ENCODE data around the gene F12. TPM values are rescaled to one million over a fixed set of nuclear protein-coding genes. Genes with fewer than 3 reads are reported as not detected.
A peak's percentile ranks its signal among the peaks of the same experiment; 100 is the strongest.

The F12 gene
- total RNA-seq (under 1 TPM; 0.23 to 0.33 TPM), polyA plus RNA-seq (1 to 10 TPM in 1 of 2 donors, not detected in 1; 1.8 TPM)
- long read RNA-seq, donor 1, partial matches to known transcripts: 3 of 3 reads
- long read RNA-seq, donor 1, other reads (novel, unspliced or antisense): 0 of 3 reads
- long read RNA-seq, donor 2: 0 reads

DNA sequence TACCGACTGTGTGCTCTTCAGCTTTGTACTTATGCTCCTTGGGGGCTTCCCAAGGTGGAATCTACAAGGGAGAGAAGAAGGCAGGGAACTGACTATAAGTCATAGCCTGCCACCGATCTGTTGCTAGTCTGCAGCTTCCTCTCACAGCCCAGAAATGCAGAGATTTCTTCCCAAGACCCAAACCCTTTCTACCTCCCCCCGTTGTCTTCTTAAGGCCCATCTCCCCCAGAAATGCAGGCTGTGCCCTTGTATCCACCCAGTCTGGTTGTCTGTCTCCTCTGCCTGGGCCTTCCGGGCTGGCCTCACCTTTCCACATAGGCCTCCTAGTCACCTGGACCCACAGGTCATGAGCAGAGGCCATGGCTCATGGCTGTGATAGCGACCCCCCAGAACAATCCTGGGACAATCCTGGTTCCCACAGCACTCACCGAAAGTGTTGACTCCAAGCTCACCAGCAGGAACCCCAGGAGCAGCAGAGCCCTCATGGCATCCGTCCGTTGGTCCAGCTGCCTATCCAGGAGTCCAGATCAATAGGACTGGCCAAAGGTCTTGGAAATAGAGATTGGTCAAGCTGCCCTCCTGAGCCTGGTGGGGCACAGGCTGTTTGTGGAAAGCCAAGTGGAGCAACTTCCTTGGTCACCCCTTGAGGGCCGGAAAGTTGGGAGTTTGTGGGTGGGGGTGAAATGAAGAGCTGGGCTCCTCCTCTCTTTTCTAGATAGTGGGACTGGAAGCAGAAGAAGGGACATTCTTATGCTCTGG is at the start of gene F12:
Gene F12 (minus strand): TSS at position 522 of the 759 bp plus-strand sequence. CDS start 37 bp downstream, at position 485.
- no peak for ATAC-seq (ENCODE audit: low FRiP score)
- no peaks in the 10 kb centered on the region for H3K27me3 ChIP-seq (ENCODE audit: control insufficient read depth in 1 of 2, insufficient read depth in 2 of 2, low read length in 1 of 2)
- no peak within 1 kb of the TSS for H3K27ac ChIP-seq (ENCODE audit: low read depth in 1 of 2, low read length in 2 of 2)
- no peaks in the 10 kb centered on the region for H3K36me3 ChIP-seq (ENCODE audit: control insufficient read depth in 1 of 2, insufficient read depth in 2 of 2, low read length in 1 of 2)
- H3K4me1 ChIP-seq (ENCODE audit: control insufficient read depth in 1 of 2, insufficient read depth in 2 of 2, low read length in 2 of 2): no peaks in the 10 kb centered on the region
- 90 to 92% methylated on average over 9 of the region's 9 CpGs for WGBS, 2 donors
- no peak for DNase-seq
- intact Hi-C loops (cut with DNase I): no loop called here
- H3K9me3 ChIP-seq (ENCODE audit: control insufficient read depth, low read length): no peaks in the 10 kb centered on the region
- H3K4me3 ChIP-seq (ENCODE audit: low read length in 2 of 2): no peak within 1 kb of the TSS

DNA sequence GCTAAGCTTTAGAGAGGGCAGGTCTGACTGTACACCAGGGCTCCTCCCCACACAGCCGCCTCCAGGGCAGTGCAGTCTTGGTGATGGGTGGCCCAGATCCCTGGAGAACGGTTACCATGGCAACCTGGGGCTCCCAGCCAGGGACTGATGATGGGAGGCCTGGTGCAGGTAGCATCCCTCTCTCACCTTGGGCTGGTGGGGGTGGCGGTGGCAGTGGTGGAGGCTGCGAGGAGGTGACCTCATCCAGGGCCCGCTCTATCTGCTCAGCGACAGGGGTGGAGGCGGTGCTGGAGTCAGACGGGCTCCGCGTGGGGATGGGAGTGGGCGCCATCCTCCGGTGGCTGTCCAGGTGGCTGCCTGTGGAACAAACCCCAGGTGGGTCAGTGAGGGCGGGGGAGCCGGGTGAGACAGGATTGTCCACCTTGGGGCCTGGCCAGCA is 49.6 kb upstream of the F12 start:
- Histone ChIP-seq H3K27ac (ENCODE audit: low read depth in 1 of 2, low read length in 2 of 2) (no peak overlapping the region), H3K4me3 (ENCODE audit: low read length in 2 of 2) (no peak overlapping the region), H3K9me3 (ENCODE audit: control insufficient read depth, low read length) (no peaks in the 10 kb centered on the region), H3K36me3 (ENCODE audit: control insufficient read depth in 1 of 2, insufficient read depth in 2 of 2, low read length in 1 of 2) (peaks cover 0 to 3% of the 10 kb centered on the region in 2 donors), H3K27me3 (ENCODE audit: control insufficient read depth in 1 of 2, insufficient read depth in 2 of 2, low read length in 1 of 2) (no peaks in the 10 kb centered on the region), H3K4me1 (ENCODE audit: control insufficient read depth in 1 of 2, insufficient read depth in 2 of 2, low read length in 2 of 2) (no peaks in the 10 kb centered on the region)
- intact Hi-C loops (cut with DNase I): loop anchor here in 1 of 2 donors (5.0 kb wide), 1 partner anchor 147 kb away; the partner anchor contains the start of gene MXD3
- 70 to 74% methylated on average over 14 of the region's 14 CpGs for WGBS, 2 donors
- DNase-seq (no peak), ATAC-seq (ENCODE audit: low FRiP score) (no peak)

DNA sequence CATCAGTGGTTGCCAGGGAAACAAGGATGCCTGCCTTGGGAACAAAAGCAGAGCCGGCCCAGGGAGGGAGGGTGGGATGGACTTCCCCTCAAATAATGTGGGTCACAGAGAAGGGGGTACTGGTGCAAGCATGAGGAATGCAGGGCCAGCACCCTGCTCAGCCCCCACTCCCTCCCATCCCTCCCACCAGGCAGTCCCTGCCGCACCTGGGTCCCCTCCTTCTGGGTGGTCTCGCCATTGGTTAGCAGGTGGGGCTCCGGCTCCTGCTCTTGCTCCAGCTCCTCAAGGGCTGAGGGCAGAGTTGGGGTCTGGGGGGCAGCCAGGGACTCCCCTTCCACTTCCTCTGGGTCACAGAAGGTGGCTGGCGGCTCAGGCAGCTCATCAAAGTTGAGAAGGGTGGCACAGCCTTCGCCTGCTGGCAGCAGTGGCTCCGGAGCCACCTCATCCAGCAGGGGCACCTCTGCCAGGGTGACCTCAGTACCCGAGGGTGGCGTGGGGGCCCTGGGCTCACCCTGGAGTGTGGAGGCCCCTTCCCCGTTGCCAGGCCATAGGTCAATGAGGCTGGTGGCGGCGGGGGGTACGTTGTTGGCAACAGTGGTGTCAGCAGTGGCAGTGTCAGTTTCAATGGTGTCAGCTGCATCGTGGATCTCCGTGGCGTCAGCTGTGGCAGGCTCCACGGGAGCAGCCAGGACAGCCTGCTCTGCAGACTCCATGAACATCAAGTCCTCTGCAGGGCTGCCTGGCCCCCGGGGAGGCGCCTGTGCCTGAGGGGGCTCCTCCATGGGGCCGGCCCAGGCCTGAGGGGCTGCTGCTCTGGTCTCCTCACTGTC is 48.7 kb upstream of the F12 start:
- Histone ChIP-seq H3K9me3 (ENCODE audit: control insufficient read depth, low read length) (no peaks in the 10 kb centered on the region), H3K27me3 (ENCODE audit: control insufficient read depth in 1 of 2, insufficient read depth in 2 of 2, low read length in 1 of 2) (no peaks in the 10 kb centered on the region), H3K4me1 (ENCODE audit: control insufficient read depth in 1 of 2, insufficient read depth in 2 of 2, low read length in 2 of 2) (no peaks in the 10 kb centered on the region), H3K36me3 (ENCODE audit: control insufficient read depth in 1 of 2, insufficient read depth in 2 of 2, low read length in 1 of 2) (peaks cover 0 to 3% of the 10 kb centered on the region in 2 donors), H3K27ac (ENCODE audit: low read depth in 1 of 2, low read length in 2 of 2) (peak overlapping the region in 1 of 2 donors; percentile 64), H3K4me3 (ENCODE audit: low read length in 2 of 2) (no peak overlapping the region)
- 52 to 57% methylated on average over 19 to 20 of the region's 20 CpGs for WGBS, 2 donors
- DNase-seq: no peak
- intact Hi-C loops (cut with DNase I): loop anchor here in 1 of 2 donors (2.0 to 5.0 kb wide), 2 partner anchors 37 to 146 kb away; partner anchors contain the start of gene MXD3
- no peak for ATAC-seq (ENCODE audit: low FRiP score)

DNA sequence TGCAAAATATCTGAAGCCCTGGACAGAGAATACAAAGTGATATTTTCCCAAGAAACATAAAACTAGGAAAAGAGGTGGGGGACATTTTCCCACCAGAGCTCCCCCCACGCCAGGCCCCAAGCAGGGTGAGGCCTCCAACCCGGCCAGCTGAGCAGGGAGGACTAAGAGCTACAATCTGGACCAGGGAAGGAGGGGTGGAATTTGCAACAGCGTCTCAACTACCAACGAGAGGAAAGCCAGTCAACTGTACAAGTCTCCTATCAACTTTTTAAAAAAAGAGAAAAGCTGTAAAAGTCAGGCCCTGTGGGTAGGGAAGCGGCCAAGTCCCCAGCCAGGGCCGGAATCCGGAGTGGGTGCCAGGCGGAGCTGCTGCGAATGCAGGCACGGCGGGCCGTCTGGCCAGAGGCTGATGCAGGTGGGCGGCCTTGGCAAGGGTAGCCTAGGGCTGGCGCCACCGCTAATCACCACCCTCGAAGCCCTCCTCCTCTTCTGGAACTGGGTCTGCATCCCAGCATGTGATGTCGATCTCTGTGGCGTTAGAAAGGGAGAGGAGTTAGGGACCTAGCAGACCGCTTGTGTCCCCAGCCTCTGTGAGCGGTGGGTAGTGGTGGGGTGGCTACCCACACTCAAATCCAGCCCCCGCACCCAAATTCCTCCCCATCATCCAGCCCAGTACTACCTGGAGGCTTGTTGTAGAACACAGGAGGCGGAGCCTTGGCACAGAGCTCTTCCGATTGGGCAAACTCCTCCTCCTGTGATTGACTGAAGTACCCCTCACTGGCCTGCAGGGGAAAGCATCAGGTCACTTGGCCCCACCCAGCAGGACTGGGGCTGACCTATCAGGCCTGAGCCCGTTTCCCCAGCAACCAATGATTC is 47.9 kb upstream of the F12 start:
- intact Hi-C loops (cut with DNase I): loop anchor here in 1 of 2 donors (2.0 to 5.0 kb wide), 2 partner anchors 38 to 145 kb away; partner anchors contain the start of gene MXD3
- DNase-seq (peak; percentile 91), ATAC-seq (ENCODE audit: low FRiP score) (peak; percentile 68)
- no peaks in the 10 kb centered on the region for H3K9me3 ChIP-seq (ENCODE audit: control insufficient read depth, low read length)
- no peaks in the 10 kb centered on the region for H3K27me3 ChIP-seq (ENCODE audit: control insufficient read depth in 1 of 2, insufficient read depth in 2 of 2, low read length in 1 of 2)
- peak overlapping the region in 1 of 2 donors; percentile 72 for H3K27ac ChIP-seq (ENCODE audit: low read depth in 1 of 2, low read length in 2 of 2)
- 9 to 10% methylated on average over 24 of the region's 24 CpGs for WGBS, 2 donors
- no peaks in the 10 kb centered on the region for H3K4me1 ChIP-seq (ENCODE audit: control insufficient read depth in 1 of 2, insufficient read depth in 2 of 2, low read length in 2 of 2)
- H3K36me3 ChIP-seq (ENCODE audit: control insufficient read depth in 1 of 2, insufficient read depth in 2 of 2, low read length in 1 of 2): peaks cover 0 to 3% of the 10 kb centered on the region in 2 donors
- H3K4me3 ChIP-seq (ENCODE audit: low read length in 2 of 2): no peak overlapping the region

DNA sequence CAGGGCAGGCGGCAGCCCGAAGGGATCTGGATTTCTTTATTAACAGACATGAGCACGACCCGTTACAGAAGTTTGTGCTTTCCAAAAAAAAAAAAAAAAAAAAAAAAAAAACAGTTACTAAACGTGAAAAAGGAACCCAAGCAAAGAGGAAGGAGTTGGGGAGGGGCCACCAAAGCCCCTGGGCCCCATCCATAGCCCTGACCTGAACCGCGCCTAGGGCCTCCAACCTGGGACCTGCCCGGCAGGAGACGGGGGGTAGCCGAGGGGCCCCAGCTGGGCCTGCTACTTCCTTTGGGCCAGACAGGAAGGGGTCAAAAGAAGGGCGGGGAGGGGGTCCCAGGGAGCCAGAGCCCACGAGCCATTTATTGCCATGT is 47.2 kb upstream of the F12 start:
- ATAC-seq (ENCODE audit: low FRiP score) (no peak), DNase-seq (no peak)
- no peaks in the 10 kb centered on the region for H3K4me1 ChIP-seq (ENCODE audit: control insufficient read depth in 1 of 2, insufficient read depth in 2 of 2, low read length in 2 of 2)
- WGBS, 2 donors: 15 to 18% methylated on average over 11 to 12 of the region's 12 CpGs
- H3K36me3 ChIP-seq (ENCODE audit: control insufficient read depth in 1 of 2, insufficient read depth in 2 of 2, low read length in 1 of 2): peaks cover 0 to 3% of the 10 kb centered on the region in 2 donors
- no peak overlapping the region for H3K4me3 ChIP-seq (ENCODE audit: low read length in 2 of 2)
- no peaks in the 10 kb centered on the region for H3K9me3 ChIP-seq (ENCODE audit: control insufficient read depth, low read length)
- no peaks in the 10 kb centered on the region for H3K27me3 ChIP-seq (ENCODE audit: control insufficient read depth in 1 of 2, insufficient read depth in 2 of 2, low read length in 1 of 2)
- intact Hi-C loops (cut with DNase I): loop anchor here in 1 of 2 donors (2.0 to 5.0 kb wide), 2 partner anchors 38 to 144 kb away; partner anchors contain the start of gene MXD3
- peak overlapping the region in 1 of 2 donors; percentile 9 for H3K27ac ChIP-seq (ENCODE audit: low read depth in 1 of 2, low read length in 2 of 2)

DNA sequence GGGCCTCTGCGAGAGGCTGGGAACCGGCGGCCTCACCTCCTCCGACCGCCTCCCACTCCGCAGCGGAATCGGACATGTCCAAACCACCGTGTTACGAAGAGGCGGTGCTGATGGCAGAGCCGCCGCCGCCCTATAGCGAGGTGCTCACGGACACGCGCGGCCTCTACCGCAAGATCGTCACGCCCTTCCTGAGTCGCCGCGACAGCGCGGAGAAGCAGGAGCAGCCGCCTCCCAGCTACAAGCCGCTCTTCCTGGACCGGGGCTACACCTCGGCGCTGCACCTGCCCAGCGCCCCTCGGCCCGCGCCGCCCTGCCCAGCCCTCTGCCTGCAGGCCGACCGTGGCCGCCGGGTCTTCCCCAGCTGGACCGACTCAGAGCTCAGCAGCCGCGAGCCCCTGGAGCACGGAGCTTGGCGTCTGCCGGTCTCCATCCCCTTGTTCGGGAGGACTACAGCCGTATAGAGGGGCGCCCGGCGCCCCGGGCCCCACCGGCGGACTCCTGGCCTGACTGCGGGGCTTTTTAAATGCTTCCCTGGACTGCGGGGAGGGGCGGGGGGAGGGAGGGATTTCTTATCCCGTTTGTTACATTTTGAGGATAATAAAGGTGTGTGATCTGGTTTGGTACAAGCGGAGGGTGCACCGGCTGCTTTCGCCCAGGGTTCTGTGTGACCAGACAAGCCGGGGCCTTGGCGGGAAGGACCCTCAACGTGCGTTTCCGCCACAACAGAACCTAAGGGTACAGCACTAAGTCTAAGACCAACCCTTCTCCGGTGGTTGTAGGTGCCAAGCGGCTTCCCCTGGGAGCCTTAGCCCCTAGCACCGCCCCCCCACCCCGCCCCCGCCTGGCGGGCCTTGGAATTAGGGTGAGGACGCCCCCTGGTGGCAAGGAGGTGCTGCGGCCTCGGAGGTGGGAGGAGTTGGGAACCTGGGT is 46.6 kb upstream of the F12 start:
- H3K4me1 ChIP-seq (ENCODE audit: control insufficient read depth in 1 of 2, insufficient read depth in 2 of 2, low read length in 2 of 2): no peaks in the 10 kb centered on the region
- peak overlapping the region; percentile 11 to 44 for H3K4me3 ChIP-seq (ENCODE audit: low read length in 2 of 2)
- no peaks in the 10 kb centered on the region for H3K9me3 ChIP-seq (ENCODE audit: control insufficient read depth, low read length)
- no peaks in the 10 kb centered on the region for H3K27me3 ChIP-seq (ENCODE audit: control insufficient read depth in 1 of 2, insufficient read depth in 2 of 2, low read length in 1 of 2)
- ATAC-seq (ENCODE audit: low FRiP score) (peak; percentile 84), DNase-seq (peak; percentile 95 to 98)
- H3K27ac ChIP-seq (ENCODE audit: low read depth in 1 of 2, low read length in 2 of 2): peak overlapping the region; percentile 6 to 44
- intact Hi-C loops (cut with DNase I): loop anchor here in 1 of 2 donors (2.0 to 5.0 kb wide), 3 partner anchors 29 to 144 kb away; partner anchors contain the start of genes GRK6 and MXD3
- H3K36me3 ChIP-seq (ENCODE audit: control insufficient read depth in 1 of 2, insufficient read depth in 2 of 2, low read length in 1 of 2): peaks cover 0 to 3% of the 10 kb centered on the region in 2 donors
- WGBS, 2 donors: 1% methylated on average over 71 to 76 of the region's 76 CpGs

DNA sequence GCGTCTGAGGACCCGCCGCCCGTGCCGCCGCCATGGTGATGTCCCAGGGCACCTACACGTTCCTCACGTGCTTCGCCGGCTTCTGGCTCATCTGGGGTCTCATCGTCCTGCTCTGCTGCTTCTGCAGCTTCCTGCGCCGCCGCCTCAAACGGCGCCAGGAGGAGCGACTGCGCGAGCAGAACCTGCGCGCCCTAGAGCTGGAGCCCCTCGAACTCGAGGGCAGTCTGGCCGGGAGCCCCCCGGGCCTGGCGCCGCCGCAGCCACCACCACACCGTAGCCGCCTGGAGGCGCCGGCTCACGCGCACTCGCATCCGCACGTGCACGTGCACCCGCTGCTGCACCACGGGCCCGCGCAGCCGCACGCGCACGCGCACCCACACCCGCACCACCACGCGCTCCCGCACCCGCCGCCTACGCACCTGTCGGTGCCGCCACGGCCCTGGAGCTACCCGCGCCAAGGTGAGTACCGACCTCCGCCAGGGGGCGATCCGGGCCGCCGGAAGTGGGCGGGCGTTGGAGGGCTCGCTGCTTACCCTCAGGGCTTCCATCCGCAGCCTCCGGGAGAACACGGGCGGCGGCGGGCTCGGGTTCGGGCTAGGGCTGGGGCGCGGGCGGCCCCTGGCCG is 45.8 kb upstream of the F12 start:
- intact Hi-C loops (cut with DNase I): loop anchor here in 1 of 2 donors (2.0 to 5.0 kb wide), 2 partner anchors 28 to 143 kb away; partner anchors contain the start of genes GRK6 and MXD3
- Histone ChIP-seq H3K4me3 (ENCODE audit: low read length in 2 of 2) (peak overlapping the region; percentile 11 to 44), H3K27ac (ENCODE audit: low read depth in 1 of 2, low read length in 2 of 2) (no peak overlapping the region), H3K9me3 (ENCODE audit: control insufficient read depth, low read length) (no peaks in the 10 kb centered on the region), H3K4me1 (ENCODE audit: control insufficient read depth in 1 of 2, insufficient read depth in 2 of 2, low read length in 2 of 2) (no peaks in the 10 kb centered on the region), H3K36me3 (ENCODE audit: control insufficient read depth in 1 of 2, insufficient read depth in 2 of 2, low read length in 1 of 2) (peaks cover 0 to 3% of the 10 kb centered on the region in 2 donors), H3K27me3 (ENCODE audit: control insufficient read depth in 1 of 2, insufficient read depth in 2 of 2, low read length in 1 of 2) (no peaks in the 10 kb centered on the region)
- DNase-seq: peak; percentile 81 to 94
- ATAC-seq (ENCODE audit: low FRiP score): peak; percentile 55
- 0% methylated on average over 53 to 80 of the region's 80 CpGs for WGBS, 2 donors
